HEK293 (cell line): ENCODE data around the gene FBXL15.

ENCODE experiments used
- BCL11A ChIP-seq: fragments of 450-650 bp; formaldehyde crosslinking; IDR thresholded peaks from 2 replicates; pipeline ENCODE4 v1.5.1; 2016; ENCODE audit warnings: low read depth, missing biosample characterization, missing genetic modification characterization
- GFI1B ChIP-seq: fragments of 450-650 bp; formaldehyde crosslinking; IDR thresholded peaks from 2 replicates; pipeline ENCODE4 v1.5.1; 2016; ENCODE audit warnings: missing biosample characterization, missing genetic modification characterization
- KLF10 ChIP-seq: fragments of 450-650 bp; IDR thresholded peaks from 2 replicates; pipeline ENCODE4 v1.5.1; 2018; ENCODE audit warnings: missing biosample characterization, mild to moderate bottlenecking, missing genetic modification characterization
- OSR2 ChIP-seq: fragments of 450-650 bp; formaldehyde crosslinking; IDR thresholded peaks from 2 replicates; pipeline ENCODE4 v1.5.1; 2016; ENCODE audit warnings: missing biosample characterization, missing genetic modification characterization
- SCRT1 ChIP-seq: fragments of 450-650 bp; formaldehyde crosslinking; IDR thresholded peaks from 2 replicates; pipeline ENCODE4 v1.5.1; 2016; ENCODE audit warnings: missing biosample characterization, missing genetic modification characterization, borderline replicate concordance
- YY2 ChIP-seq: fragments of 450-650 bp; formaldehyde crosslinking; IDR thresholded peaks from 2 replicates; pipeline ENCODE4 v1.5.1; 2016; ENCODE audit warnings: missing biosample characterization, missing genetic modification characterization
- ZIC2 ChIP-seq: fragments of 450-650 bp; formaldehyde crosslinking; IDR thresholded peaks from 2 replicates; pipeline ENCODE4 v1.5.1; 2016; ENCODE audit warnings: missing biosample characterization, missing genetic modification characterization
- ZNF10 ChIP-seq: fragments of 450-650 bp; formaldehyde crosslinking; IDR thresholded peaks from 2 replicates; pipeline ENCODE4 v1.5.1; 2017; ENCODE audit warnings: missing biosample characterization, missing genetic modification characterization
- ZNF157 ChIP-seq: fragments of 450-650 bp; formaldehyde crosslinking; IDR thresholded peaks from 2 replicates; pipeline ENCODE4 v1.5.1; 2016; ENCODE audit warnings: missing biosample characterization, missing genetic modification characterization
- ZNF19 ChIP-seq: fragments of 450-650 bp; formaldehyde crosslinking; IDR thresholded peaks from 2 replicates; pipeline ENCODE4; 2016; ENCODE audit warnings: missing biosample characterization, missing genetic modification characterization, low read depth
- ZNF211 ChIP-seq: fragments of 450-650 bp; formaldehyde crosslinking; IDR thresholded peaks from 2 replicates; pipeline ENCODE4 v1.5.1; 2016; ENCODE audit warnings: low read depth, missing biosample characterization, missing genetic modification characterization
- ZNF214 ChIP-seq: fragments of 450-650 bp; formaldehyde crosslinking; IDR thresholded peaks from 2 replicates; pipeline ENCODE4 v1.5.1; 2017; ENCODE audit warnings: missing biosample characterization, mild to moderate bottlenecking, missing genetic modification characterization, borderline replicate concordance
- ZNF221 ChIP-seq: fragments of 450-650 bp; formaldehyde crosslinking; IDR thresholded peaks from 2 replicates; pipeline ENCODE4 v1.5.1; 2017; ENCODE audit warnings: missing biosample characterization, missing genetic modification characterization, borderline replicate concordance
- ZNF274 ChIP-seq, 2 experiments: fragments of 200-500 bp in 1 of 2; fragments of 450-650 bp in 1 of 2; sonication (Bioruptor generic) in 1 of 2; formaldehyde crosslinking in 1 of 2; IDR thresholded peaks; 2 replicates each; pipeline versions ENCODE4 v1.5.1 to v1.6.1; 2014 to 2016; ENCODE audit warnings: borderline replicate concordance in 1 of 2, inconsistent platforms in 1 of 2, low read length in 1 of 2, missing biosample characterization in 1 of 2, missing genetic modification characterization in 1 of 2
- ZNF302 ChIP-seq: fragments of 450-650 bp; formaldehyde crosslinking; IDR thresholded peaks from 2 replicates; pipeline ENCODE4 v1.5.1; 2016; ENCODE audit warnings: missing biosample characterization, missing genetic modification characterization, low read depth
- ZNF324 ChIP-seq: fragments of 450-650 bp; formaldehyde crosslinking; IDR thresholded peaks from 2 replicates; pipeline ENCODE4 v1.5.1; 2016; ENCODE audit warnings: missing biosample characterization, missing genetic modification characterization
- ZNF473 ChIP-seq: fragments of 450-650 bp; formaldehyde crosslinking; IDR thresholded peaks from 2 replicates; pipeline ENCODE4 v1.5.1; 2017; ENCODE audit warnings: missing biosample characterization, missing genetic modification characterization
- ZNF501 ChIP-seq: fragments of 450-650 bp; formaldehyde crosslinking; IDR thresholded peaks from 2 replicates; pipeline ENCODE4 v1.5.1; 2016; ENCODE audit warnings: missing biosample characterization, missing genetic modification characterization
- ZNF621 ChIP-seq: fragments of 450-650 bp; formaldehyde crosslinking; IDR thresholded peaks from 2 replicates; pipeline ENCODE4 v1.5.1; 2017; ENCODE audit warnings: missing biosample characterization, missing genetic modification characterization
- ZNF664 ChIP-seq: fragments of 450-650 bp; formaldehyde crosslinking; IDR thresholded peaks from 2 replicates; pipeline ENCODE4 v1.5.1; 2016; ENCODE audit warnings: missing biosample characterization, missing genetic modification characterization
- ZNF768 ChIP-seq: fragments of 450-650 bp; formaldehyde crosslinking; IDR thresholded peaks from 2 replicates; pipeline ENCODE4 v1.5.1; 2018; ENCODE audit warnings: missing biosample characterization, mild to moderate bottlenecking, missing genetic modification characterization
- ZNF777 ChIP-seq: fragments of 450-650 bp; formaldehyde crosslinking; IDR thresholded peaks from 2 replicates; pipeline ENCODE4 v1.5.1; 2017; ENCODE audit warnings: missing biosample characterization, missing genetic modification characterization, borderline replicate concordance
- ZNF785 ChIP-seq: fragments of 450-650 bp; formaldehyde crosslinking; IDR thresholded peaks from 2 replicates; pipeline ENCODE4 v1.5.1; 2016; ENCODE audit warnings: missing biosample characterization, missing genetic modification characterization
- ZNF843 ChIP-seq: fragments of 450-650 bp; formaldehyde crosslinking; IDR thresholded peaks from 2 replicates; pipeline ENCODE4 v1.5.1; 2016; ENCODE audit warnings: missing biosample characterization, missing genetic modification characterization
- ZXDB ChIP-seq: fragments of 450-650 bp; formaldehyde crosslinking; IDR thresholded peaks from 2 replicates; pipeline ENCODE4 v1.5.1; 2016; ENCODE audit warnings: missing biosample characterization, missing genetic modification characterization
- TF ChIP-seq, protein P1 (sequence below): IDR thresholded peaks from 2 replicates; pipeline ENCODE4 v1.6.1; 2011; ENCODE audit warnings: mild to moderate bottlenecking, low read depth, low read length, borderline replicate concordance
- TF ChIP-seq, protein P2 (sequence below): fragments of 450-650 bp; formaldehyde crosslinking; IDR thresholded peaks from 2 replicates; pipeline ENCODE4 v1.5.1; 2017; ENCODE audit warnings: missing biosample characterization, missing genetic modification characterization
- TF ChIP-seq, protein P3 (sequence below): fragments of 450-650 bp; formaldehyde crosslinking; IDR thresholded peaks from 2 replicates; pipeline ENCODE4 v1.5.1; 2016; ENCODE audit warnings: missing biosample characterization, missing genetic modification characterization
- TF ChIP-seq, protein P4 (sequence below): fragments of 450-650 bp; formaldehyde crosslinking; IDR thresholded peaks from 2 replicates; pipeline ENCODE4 v1.5.1; 2016; ENCODE audit warnings: missing biosample characterization, missing genetic modification characterization
- TF ChIP-seq, protein P5 (sequence below): fragments of 450-650 bp; formaldehyde crosslinking; IDR thresholded peaks from 2 replicates; pipeline ENCODE4 v1.5.1; 2017; ENCODE audit warnings: missing biosample characterization, missing genetic modification characterization
- TF ChIP-seq, protein P6 (sequence below): fragments of 450-650 bp; formaldehyde crosslinking; IDR thresholded peaks from 2 replicates; pipeline ENCODE4 v1.5.1; 2017; ENCODE audit warnings: missing biosample characterization, mild to moderate bottlenecking, missing genetic modification characterization, moderate library complexity

Gene FBXL15

DNA sequence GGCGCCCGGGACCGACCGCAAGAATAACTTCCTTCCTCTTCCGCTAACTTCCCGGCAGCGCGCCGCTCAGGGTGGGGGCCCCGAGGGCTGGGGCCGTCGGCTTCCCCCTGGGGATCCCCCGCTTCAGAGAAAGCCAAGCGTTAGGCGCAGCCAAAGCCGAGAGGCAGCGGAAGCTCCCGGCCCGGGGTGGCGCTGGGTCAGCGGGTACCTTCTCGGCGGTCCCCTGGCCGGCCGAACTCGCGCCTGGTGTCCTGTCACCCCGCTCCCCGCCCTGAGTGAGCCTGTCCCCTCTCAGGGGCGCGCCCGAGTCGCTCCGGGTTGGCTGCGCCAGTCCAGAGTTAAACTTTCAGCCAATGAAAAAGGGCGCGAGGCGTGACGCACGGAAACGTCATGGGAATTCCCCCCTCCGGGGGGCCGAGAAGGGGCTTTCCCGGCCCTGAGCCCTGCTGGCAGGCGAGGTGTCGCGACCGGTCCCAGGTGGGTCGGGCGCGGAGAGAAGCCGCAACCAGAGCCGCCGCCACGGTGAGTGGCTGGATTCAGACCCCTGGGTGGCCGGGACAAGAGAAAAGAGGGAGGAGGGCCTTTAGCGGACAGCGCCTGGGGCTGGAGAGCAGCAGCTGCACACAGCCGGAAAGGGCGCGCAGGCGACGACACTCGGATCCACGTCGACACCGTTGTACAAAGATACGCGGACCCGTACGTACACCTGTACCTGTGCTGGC is 26.4 kb upstream of the FBXL15 start (continued):
- TF ChIP-seq, protein P1, sequence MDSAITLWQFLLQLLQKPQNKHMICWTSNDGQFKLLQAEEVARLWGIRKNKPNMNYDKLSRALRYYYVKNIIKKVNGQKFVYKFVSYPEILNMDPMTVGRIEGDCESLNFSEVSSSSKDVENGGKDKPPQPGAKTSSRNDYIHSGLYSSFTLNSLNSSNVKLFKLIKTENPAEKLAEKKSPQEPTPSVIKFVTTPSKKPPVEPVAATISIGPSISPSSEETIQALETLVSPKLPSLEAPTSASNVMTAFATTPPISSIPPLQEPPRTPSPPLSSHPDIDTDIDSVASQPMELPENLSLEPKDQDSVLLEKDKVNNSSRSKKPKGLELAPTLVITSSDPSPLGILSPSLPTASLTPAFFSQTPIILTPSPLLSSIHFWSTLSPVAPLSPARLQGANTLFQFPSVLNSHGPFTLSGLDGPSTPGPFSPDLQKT = no peak
- peak; percentile 93 for TF ChIP-seq KLF10 (tag by site-specific recombination)
- TF ChIP-seq SCRT1 (tag by site-specific recombination) = no peak
- TF ChIP-seq ZIC2 (tag by site-specific recombination) = peak; percentile 87
- no peak for TF ChIP-seq ZNF621 (tag by site-specific recombination)
- no peak for TF ChIP-seq ZNF274 (IDR thresholded peaks at IDR 0.05; ENCODE audit: low read length)
- TF ChIP-seq ZNF274 (tag by site-specific recombination; IDR thresholded peaks at IDR 0.05; ENCODE audit: borderline replicate concordance) = no peak
- no peak for TF ChIP-seq ZNF157 (tag by site-specific recombination)
- TF ChIP-seq ZNF501 (tag by site-specific recombination) = peak; percentile 86; the same call in 1 of the 2 replicates
- TF ChIP-seq ZNF664 (tag by site-specific recombination) = no peak
- TF ChIP-seq, protein P2, sequence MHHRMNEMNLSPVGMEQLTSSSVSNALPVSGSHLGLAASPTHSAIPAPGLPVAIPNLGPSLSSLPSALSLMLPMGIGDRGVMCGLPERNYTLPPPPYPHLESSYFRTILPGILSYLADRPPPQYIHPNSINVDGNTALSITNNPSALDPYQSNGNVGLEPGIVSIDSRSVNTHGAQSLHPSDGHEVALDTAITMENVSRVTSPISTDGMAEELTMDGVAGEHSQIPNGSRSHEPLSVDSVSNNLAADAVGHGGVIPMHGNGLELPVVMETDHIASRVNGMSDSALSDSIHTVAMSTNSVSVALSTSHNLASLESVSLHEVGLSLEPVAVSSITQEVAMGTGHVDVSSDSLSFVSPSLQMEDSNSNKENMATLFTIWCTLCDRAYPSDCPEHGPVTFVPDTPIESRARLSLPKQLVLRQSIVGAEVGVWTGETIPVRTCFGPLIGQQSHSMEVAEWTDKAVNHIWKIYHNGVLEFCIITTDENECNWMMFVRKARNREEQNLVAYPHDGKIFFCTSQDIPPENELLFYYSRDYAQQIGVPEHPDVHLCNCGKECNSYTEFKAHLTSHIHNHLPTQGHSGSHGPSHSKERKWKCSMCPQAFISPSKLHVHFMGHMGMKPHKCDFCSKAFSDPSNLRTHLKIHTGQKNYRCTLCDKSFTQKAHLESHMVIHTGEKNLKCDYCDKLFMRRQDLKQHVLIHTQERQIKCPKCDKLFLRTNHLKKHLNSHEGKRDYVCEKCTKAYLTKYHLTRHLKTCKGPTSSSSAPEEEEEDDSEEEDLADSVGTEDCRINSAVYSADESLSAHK (tag by site-specific recombination) = peak; percentile 7; the same call in 1 of the 2 replicates
- TF ChIP-seq ZNF10 (tag by site-specific recombination) = no peak
- no peak for TF ChIP-seq ZNF19
- TF ChIP-seq ZNF211 (tag by site-specific recombination) = no peak
- no peak for TF ChIP-seq GFI1B (tag by site-specific recombination)
- no peak for TF ChIP-seq ZNF221
- TF ChIP-seq, protein P3, sequence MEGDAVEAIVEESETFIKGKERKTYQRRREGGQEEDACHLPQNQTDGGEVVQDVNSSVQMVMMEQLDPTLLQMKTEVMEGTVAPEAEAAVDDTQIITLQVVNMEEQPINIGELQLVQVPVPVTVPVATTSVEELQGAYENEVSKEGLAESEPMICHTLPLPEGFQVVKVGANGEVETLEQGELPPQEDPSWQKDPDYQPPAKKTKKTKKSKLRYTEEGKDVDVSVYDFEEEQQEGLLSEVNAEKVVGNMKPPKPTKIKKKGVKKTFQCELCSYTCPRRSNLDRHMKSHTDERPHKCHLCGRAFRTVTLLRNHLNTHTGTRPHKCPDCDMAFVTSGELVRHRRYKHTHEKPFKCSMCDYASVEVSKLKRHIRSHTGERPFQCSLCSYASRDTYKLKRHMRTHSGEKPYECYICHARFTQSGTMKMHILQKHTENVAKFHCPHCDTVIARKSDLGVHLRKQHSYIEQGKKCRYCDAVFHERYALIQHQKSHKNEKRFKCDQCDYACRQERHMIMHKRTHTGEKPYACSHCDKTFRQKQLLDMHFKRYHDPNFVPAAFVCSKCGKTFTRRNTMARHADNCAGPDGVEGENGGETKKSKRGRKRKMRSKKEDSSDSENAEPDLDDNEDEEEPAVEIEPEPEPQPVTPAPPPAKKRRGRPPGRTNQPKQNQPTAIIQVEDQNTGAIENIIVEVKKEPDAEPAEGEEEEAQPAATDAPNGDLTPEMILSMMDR (tag by site-specific recombination) = peak; percentile 94
- TF ChIP-seq ZNF768 (tag by site-specific recombination) = no peak
- TF ChIP-seq ZNF843 = peak; percentile 55; the same call in 1 of the 2 replicates
- TF ChIP-seq, protein P4, sequence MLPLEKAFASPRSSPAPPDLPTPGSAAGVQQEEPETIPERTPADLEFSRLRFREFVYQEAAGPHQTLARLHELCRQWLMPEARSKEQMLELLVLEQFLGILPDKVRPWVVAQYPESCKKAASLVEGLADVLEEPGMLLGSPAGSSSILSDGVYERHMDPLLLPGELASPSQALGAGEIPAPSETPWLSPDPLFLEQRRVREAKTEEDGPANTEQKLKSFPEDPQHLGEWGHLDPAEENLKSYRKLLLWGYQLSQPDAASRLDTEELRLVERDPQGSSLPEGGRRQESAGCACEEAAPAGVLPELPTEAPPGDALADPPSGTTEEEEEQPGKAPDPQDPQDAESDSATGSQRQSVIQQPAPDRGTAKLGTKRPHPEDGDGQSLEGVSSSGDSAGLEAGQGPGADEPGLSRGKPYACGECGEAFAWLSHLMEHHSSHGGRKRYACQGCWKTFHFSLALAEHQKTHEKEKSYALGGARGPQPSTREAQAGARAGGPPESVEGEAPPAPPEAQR = no peak
- TF ChIP-seq, protein P5, sequence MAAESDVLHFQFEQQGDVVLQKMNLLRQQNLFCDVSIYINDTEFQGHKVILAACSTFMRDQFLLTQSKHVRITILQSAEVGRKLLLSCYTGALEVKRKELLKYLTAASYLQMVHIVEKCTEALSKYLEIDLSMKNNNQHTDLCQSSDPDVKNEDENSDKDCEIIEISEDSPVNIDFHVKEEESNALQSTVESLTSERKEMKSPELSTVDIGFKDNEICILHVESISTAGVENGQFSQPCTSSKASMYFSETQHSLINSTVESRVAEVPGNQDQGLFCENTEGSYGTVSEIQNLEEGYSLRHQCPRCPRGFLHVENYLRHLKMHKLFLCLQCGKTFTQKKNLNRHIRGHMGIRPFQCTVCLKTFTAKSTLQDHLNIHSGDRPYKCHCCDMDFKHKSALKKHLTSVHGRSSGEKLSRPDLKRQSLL (tag by site-specific recombination) = no peak
- no peak for TF ChIP-seq ZNF473 (tag by site-specific recombination)
- TF ChIP-seq ZNF777 (tag by site-specific recombination) = peak; percentile 60; the same call in 1 of the 2 replicates
- no peak for TF ChIP-seq OSR2
- TF ChIP-seq ZNF302 (tag by site-specific recombination) = no peak
- no peak for TF ChIP-seq ZNF214 (tag by site-specific recombination)
- TF ChIP-seq BCL11A (tag by site-specific recombination) = peak; percentile 62; the same call in 1 of the 2 replicates
- TF ChIP-seq ZNF324 = no peak
- peak; percentile 92 for TF ChIP-seq ZXDB
- TF ChIP-seq YY2 (tag by site-specific recombination) = no peak
- no peak for TF ChIP-seq ZNF785 (tag by site-specific recombination)
- TF ChIP-seq, protein P6, sequence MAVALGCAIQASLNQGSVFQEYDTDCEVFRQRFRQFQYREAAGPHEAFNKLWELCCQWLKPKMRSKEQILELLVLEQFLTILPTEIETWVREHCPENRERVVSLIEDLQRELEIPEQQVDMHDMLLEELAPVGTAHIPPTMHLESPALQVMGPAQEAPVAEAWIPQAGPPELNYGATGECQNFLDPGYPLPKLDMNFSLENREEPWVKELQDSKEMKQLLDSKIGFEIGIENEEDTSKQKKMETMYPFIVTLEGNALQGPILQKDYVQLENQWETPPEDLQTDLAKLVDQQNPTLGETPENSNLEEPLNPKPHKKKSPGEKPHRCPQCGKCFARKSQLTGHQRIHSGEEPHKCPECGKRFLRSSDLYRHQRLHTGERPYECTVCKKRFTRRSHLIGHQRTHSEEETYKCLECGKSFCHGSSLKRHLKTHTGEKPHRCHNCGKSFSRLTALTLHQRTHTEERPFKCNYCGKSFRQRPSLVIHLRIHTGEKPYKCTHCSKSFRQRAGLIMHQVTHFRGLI (tag by site-specific recombination) = no peak; the same call in 1 of the 2 replicates
